SU-DHL-6 (cell line): Measurements from ENCODE around the gene HOMER2.

Experiments
- H2AFZ ChIP-seq: fragments of 200-600 bp; sonication (generic); 2 replicates; pipeline ENCODE4 v1.6.1; 2014; ENCODE audit warnings: low read depth, mild to moderate bottlenecking, moderate library complexity, mixed read lengths, antibody characterized with exemption, low read length; ENCODE audit not compliant: severe bottlenecking
- H3F3A ChIP-seq: fragments of 200-600 bp; shearing (Covaris generic); 2 replicates; pipeline ENCODE4 v1.6.0; 2016; ENCODE audit warnings: antibody characterized with exemption, mild to moderate bottlenecking; ENCODE audit not compliant: insufficient read depth
- H3K27ac ChIP-seq: fragments of 200-600 bp; sonication (generic); 2 replicates; pipeline ENCODE4 v1.5.1; 2016; ENCODE audit warnings: low read depth, mild to moderate bottlenecking, low read length, moderate library complexity, mixed read lengths
- H3K27me3 ChIP-seq: fragments of 200-600 bp; sonication (generic), shearing (Covaris generic); 2 replicates; pipeline ENCODE4 v1.6.0; 2014; ENCODE audit warnings: mild to moderate bottlenecking, low read length
- H3K36me3 ChIP-seq: fragments of 200-600 bp; sonication (generic); 2 replicates; pipeline ENCODE4 v1.6.1; 2014; ENCODE audit warnings: mild to moderate bottlenecking, low read length, mixed read lengths
- H3K4me2 ChIP-seq: fragments of 300-600, 200-600 bp; shearing (Covaris generic), sonication (generic); 2 replicates; pipeline ENCODE4 v1.6.0; 2014; ENCODE audit warnings: low read length, low read depth, mild to moderate bottlenecking; ENCODE audit not compliant: poor library complexity, severe bottlenecking
- H3K4me3 ChIP-seq: fragments of 200-600 bp; sonication (generic); 2 replicates; pipeline ENCODE4 v1.5.1; 2014; ENCODE audit warnings: antibody characterized with exemption, low read length, mild to moderate bottlenecking, mixed read lengths; ENCODE audit not compliant: insufficient read depth, poor library complexity, severe bottlenecking
- H3K79me2 ChIP-seq: fragments of 200-600 bp; sonication (generic); 2 replicates; pipeline ENCODE4 v1.6.1; 2014; ENCODE audit warnings: mild to moderate bottlenecking, low read length, moderate library complexity; ENCODE audit not compliant: insufficient read depth
- H3K9ac ChIP-seq: fragments of 200-600 bp; sonication (generic); 2 replicates; pipeline ENCODE4 v1.7.0; 2014; ENCODE audit warnings: mild to moderate bottlenecking, low read length
- H3K9me2 ChIP-seq: fragments of 200-600 bp; sonication (generic); replicated peaks from 2 replicates; pipeline ENCODE4 v1.6.1; 2014; ENCODE audit warnings: low read length; ENCODE audit not compliant: insufficient read depth
- H3K9me3 ChIP-seq: fragments of 200-600 bp; sonication (generic); 2 replicates; pipeline ENCODE4 v1.6.1; 2014; ENCODE audit warnings: low read length, mixed read lengths; ENCODE audit not compliant: insufficient read depth
- H4K20me1 ChIP-seq: fragments of 200-600 bp; sonication (generic); 2 replicates; pipeline ENCODE4 v1.6.1; 2014; ENCODE audit warnings: low read depth, mild to moderate bottlenecking, antibody characterized with exemption, low read length, moderate library complexity, mixed read lengths
- CTCF ChIP-seq: fragments of 200-600 bp; sonication (generic); IDR thresholded peaks from one replicate; pipeline ENCODE4 v1.5.1; 2017; ENCODE audit warnings: antibody characterized with exemption, mild to moderate bottlenecking, low read length, moderate library complexity; ENCODE audit not compliant: insufficient read depth, poor library complexity, severe bottlenecking
- EZH2phosphoT487 ChIP-seq: fragments of 200-600 bp; sonication (generic), shearing (Covaris generic); conservative IDR thresholded peaks from 2 replicates; pipeline ENCODE4 v1.6.1; 2018; ENCODE audit warnings: mild to moderate bottlenecking, antibody characterized with exemption, low read length, moderate library complexity, mixed read lengths

HOMER2 gene

GRCh38 chr15:82931221-82931620, 21.3 kb downstream of the HOMER2 start:
- Histone ChIP-seq H3K27ac (no peak overlapping the region), H2AFZ (no peak overlapping the region)

GRCh38 chr15:82930461-82930860, 22.1 kb downstream of the HOMER2 start:
- no peaks in the 10 kb centered on the region for H3K9me2 ChIP-seq
- H3K4me3 ChIP-seq = no peak overlapping the region
- H3K36me3 ChIP-seq = no peaks in the 10 kb centered on the region
- no peak overlapping the region for H3K4me2 ChIP-seq
- no peak overlapping the region for H3K9ac ChIP-seq
- no peaks in the 10 kb centered on the region for H3K79me2 ChIP-seq
- TF ChIP-seq CTCF (no peak), EZH2phosphoT487 (no peak)
- H3F3A ChIP-seq = no peaks in the 10 kb centered on the region
- H3K9me3 ChIP-seq = no peaks in the 10 kb centered on the region
- H4K20me1 ChIP-seq = no peaks in the 10 kb centered on the region
- no peak overlapping the region for H2AFZ ChIP-seq
- H3K27me3 ChIP-seq = no peaks in the 10 kb centered on the region
- H3K27ac ChIP-seq = no peak overlapping the region

More at GRCh38 chr15:82931221-82931620, 21.3 kb downstream of the HOMER2 start:
- H3K4me2 ChIP-seq = no peak overlapping the region
- no peaks in the 10 kb centered on the region for H3K9me2 ChIP-seq
- no peak overlapping the region for H3K4me3 ChIP-seq
- no peak overlapping the region for H3K9ac ChIP-seq
- no peaks in the 10 kb centered on the region for H3K27me3 ChIP-seq
- no peaks in the 10 kb centered on the region for H3K36me3 ChIP-seq
- H3K9me3 ChIP-seq = no peaks in the 10 kb centered on the region
- no peak for TF ChIP-seq EZH2phosphoT487
- TF ChIP-seq CTCF = no peak
- H3F3A ChIP-seq = no peaks in the 10 kb centered on the region
- H4K20me1 ChIP-seq = no peaks in the 10 kb centered on the region
- no peaks in the 10 kb centered on the region for H3K79me2 ChIP-seq

- TF ChIP-seq CTCF (no peak), EZH2phosphoT487 (no peak)
- Histone ChIP-seq H4K20me1 (no peaks in the 10 kb centered on the region), H3K9ac (no peak overlapping the region), H3K9me3 (no peaks in the 10 kb centered on the region), H3K27me3 (no peaks in the 10 kb centered on the region), H3K79me2 (no peaks in the 10 kb centered on the region), H2AFZ (no peak overlapping the region), H3K27ac (no peak overlapping the region), H3K36me3 (no peaks in the 10 kb centered on the region), H3F3A (no peaks in the 10 kb centered on the region), H3K9me2 (no peaks in the 10 kb centered on the region), H3K4me3 (no peak overlapping the region), H3K4me2 (no peak overlapping the region)
Measured at GRCh38 chr15:82928711-82929110, 23.8 kb downstream of the HOMER2 start.
